Stimulated activated CD4-positive, alpha-beta T cell treated with anti-CD3 and anti-CD28 coated beads, Interleukin-4, amount 100 ng/mL, for 24 hours (primary cell): ENCODE measurements around the gene OR10G2.
"Not testable (repeated sequence)": the region's sequence is repeated elsewhere in the genome, so short reads cannot be mapped to it uniquely, and the experiment has no call there.

Experiments
- DNase-seq: peaks from one replicate; pipeline ENCODE4 v3.0.0-alpha.2; 2020

OR10G2 gene

GRCh38 chr14:21634840-21635239 lies at the start of gene OR10G2:
Gene OR10G2 (minus strand): TSS chr14:21634940. CDS start chr14:21634842, 98 bp downstream.
- no peak for DNase-seq

DNA sequence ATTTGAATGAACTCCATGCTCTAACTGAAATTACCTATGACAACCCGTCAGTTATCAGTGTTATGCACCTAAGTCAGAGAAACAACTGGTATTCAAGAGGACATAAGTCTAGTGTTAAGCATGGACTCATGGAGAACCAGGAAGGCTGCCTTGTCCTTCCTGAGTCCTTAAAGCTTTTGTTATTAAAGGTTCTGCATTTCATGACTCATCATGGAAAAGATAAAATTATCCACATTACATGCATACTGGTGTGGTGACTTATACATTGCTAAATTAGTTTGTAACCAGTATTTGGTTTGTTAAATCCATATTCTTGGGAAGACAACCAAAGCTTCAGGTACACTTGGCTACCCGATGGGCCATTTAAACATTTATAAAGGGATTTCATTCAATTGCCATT lies 45.3 kb upstream of the OR10G2 start:
- DNase-seq, result no peak

GRCh38 chr14:21675566-21675965 lies 40.8 kb upstream of the OR10G2 start:
- DNase-seq, result no peak

DNA sequence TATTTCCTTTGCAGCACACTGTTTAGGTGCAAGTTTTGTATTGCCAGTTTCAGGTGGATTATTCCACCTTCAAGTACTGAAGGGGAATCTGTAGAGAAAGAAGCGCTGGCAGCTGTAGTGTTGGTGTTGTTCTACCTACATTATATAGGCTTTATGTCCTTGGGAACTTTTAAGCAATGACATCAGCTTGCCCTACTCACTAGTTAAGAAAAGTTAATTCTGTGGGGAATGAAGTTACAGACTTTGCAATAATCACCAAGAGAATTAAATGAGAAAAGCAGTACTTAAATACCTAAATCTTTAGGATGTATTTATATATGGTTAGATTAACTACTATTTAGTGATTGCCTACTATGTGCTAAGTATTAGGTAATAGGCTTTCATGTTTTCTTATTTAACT lies 39.0 kb upstream of the OR10G2 start, which contains the start of gene OR4E1:
OR4E1 (minus strand) TSS at position 101 of the 400 bp plus-strand sequence. CDS start 2,883 bp downstream, outside the sequence.
- DNase-seq, result no peak

DNA sequence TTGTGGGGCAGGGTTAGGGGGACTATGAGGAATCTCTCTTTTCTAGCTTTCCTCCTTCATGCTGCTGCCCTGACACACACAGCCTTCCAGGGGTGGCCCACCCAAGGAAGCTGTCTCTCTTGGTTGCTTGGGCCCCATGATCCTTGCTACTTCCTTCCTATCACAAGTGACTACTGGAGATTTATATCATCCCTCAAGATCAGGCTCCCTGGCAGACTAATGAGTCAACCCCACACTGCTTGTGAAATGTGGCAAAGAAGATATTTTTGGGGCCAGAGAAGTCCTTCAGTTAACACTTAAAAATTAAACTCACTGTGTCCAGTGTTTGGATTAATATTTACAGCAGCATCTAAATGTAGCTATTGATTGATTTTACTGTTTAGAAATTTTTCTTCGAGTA lies 37.4 kb upstream of the OR10G2 start:
- DNase-seq, result no peak

- no peak for DNase-seq
Observed at GRCh38 chr14:21671371-21671770, 36.6 kb upstream of the OR10G2 start.

DNA sequence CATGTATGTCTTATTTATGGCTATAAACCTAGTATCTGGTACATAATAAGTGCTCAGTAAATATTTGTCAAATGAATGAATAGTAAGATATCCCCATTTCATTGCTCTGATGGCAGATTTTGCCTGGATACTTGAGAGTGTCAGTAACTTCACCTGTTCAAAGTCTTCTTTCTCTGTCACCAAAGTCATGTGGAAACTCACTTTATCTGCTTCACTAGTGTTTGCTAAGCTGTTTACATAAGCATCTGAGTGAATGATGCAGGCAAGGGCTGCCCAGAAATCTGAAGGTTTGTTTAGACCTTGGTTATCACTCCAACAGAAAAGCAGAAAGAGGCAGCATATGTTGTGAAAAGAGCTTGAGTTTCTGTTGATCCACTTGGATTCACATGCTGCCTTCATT lies 34.5 kb upstream of the OR10G2 start:
- DNase-seq, result no peak

- DNase-seq, result no peak
Observed at GRCh38 chr14:21668377-21668776, 33.6 kb upstream of the OR10G2 start.

GRCh38 chr14:21656980-21657379 lies 22.2 kb upstream of the OR10G2 start:
- DNase-seq, result no peak

DNA sequence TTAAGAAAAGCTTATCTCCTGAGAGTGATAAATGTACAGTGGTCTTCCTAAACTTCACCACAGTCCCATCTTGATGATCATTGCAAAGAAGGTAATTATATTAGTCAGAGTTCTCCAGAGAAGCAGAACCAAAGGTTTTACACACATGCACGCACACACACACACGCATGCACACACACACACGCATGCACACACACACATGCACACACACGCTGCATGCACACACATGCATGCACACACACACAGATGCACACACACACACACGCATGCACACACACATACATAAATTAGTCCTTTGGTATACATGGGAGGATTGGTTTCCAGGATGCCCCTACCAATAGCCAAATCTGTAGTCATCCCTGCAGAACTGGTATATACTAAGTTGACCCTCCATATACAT lies 19.5 kb upstream of the OR10G2 start:
- no peak for DNase-seq

GRCh38 chr14:21653331-21653885 lies 18.7 kb upstream of the OR10G2 start, which contains the start of gene OR4E2:
Gene OR4E2 (plus strand): TSS chr14:21653835. CDS start chr14:21665083, 11,248 bp downstream.
- no peak for DNase-seq

- no peak for DNase-seq
Observed at GRCh38 chr14:21652209-21652808, 17.6 kb upstream of the OR10G2 start.

- DNase-seq, result no peak
Observed at GRCh38 chr14:21647380-21647779, 12.6 kb upstream of the OR10G2 start.

DNA sequence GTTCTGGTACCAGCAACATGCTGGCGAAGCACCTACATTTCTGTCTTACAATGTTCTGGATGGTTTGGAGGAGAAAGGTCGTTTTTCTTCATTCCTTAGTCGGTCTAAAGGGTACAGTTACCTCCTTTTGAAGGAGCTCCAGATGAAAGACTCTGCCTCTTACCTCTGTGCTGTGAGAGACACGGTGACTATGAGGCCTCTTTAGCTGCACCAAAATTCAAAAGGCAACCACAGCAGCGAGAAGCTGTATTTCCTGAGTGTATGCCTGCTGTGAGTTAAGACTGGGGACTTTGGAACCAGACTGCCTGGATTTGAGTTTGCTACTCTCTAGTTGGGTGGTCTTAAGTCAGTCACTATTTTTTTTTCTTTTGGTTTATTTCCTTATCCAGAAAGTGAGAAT lies 8.7 kb upstream of the OR10G2 start:
- no peak for DNase-seq

DNA sequence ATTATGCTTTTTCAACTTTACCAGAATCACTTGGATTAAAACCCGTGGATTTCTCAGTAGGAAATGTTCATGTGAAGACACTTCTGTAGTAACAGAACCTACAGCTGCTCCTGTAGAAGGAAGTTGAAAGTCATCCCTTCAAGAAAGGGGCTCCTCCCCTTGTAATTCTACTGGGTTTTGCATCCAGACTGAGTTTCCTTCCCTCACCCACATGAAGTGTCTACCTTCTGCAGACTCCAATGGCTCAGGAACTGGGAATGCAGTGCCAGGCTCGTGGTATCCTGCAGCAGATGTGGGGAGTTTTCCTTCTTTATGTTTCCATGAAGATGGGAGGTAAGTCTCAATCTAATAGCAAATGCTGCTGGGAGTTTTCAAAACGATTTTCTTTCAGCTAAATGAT lies 7.9 kb upstream of the OR10G2 start:
- no peak for DNase-seq

- DNase-seq, result no peak
Observed at GRCh38 chr14:21631084-21631483, 3.7 kb downstream of the OR10G2 start.

- not testable (repeated sequence) for DNase-seq
Observed at GRCh38 chr14:21630503-21630902, 4.2 kb downstream of the OR10G2 start.

DNA sequence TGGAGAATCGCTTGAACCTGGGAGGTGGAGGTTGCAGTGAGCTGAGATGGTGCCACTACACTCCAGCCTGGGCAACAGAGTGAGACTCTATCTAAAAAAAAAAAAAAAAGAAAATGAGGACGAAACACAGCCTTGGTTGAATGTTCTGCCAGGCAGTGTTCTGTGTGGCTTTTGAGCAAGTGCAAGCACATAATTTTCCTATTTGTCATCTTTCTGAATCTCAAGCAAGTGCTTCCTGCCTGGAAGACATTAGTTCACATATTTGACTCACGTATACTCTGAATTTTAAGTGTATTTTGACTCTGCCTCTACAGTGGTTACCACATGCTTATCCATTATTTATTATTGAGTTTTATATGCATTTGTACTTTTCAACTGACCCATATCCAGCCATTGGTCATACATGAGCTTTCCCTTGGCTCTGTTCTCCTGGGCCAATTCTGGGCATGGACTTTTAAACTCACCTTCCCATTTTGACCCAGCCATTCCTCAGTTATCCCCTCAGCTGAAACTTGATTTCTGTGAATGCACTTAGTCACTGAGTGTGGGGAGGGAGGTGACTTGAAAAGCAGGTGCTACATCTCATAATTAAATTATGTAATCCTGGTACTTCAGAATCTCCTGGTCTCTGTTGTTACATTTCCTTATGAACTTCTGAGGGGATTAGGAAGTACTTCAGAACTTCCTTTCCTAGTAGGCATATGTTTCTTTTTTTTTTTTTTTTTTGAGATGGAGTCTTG lies 8.1 kb downstream of the OR10G2 start:
- DNase-seq, result no peak

DNA sequence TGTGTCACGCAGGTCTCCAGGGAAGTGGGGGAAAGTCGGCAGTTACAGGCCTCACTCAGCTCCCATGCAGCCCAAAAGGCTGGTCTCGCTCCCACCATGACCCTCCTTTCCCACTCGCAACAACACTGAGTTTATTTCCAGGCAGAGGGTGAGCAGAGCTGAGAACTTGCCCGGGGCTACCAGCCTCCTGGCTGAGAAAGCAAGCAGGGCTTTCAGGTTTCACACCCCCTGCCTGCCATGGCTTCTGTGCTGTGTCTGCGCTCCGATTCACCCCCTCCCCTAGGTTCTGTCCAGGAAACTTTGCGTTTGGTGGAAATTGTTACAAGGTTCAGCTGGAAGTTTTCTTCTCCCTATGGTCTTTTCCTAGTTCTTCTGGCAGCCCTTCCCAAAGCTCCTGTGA lies 17.1 kb downstream of the OR10G2 start:
- DNase-seq, result no peak

DNA sequence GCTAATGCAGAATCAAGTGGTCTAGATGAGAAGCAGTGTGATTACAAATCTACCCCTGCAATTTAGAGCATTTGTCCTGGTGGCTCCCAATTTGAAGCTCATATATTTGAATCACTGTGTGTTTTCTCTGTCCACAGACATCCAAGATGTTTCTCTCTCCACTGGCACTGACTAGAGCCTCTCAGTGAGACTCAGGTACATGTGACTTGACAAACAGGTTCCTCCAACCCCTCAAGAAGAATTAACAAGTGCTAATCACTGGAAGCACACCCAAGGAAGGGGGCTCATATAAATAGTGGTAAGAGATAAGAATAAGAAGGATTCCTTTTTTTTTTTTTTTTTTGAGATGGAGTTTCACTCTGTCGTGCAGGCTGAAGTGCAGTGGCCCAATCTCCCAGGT lies 20.5 kb downstream of the OR10G2 start:
- DNase-seq, result no peak

DNA sequence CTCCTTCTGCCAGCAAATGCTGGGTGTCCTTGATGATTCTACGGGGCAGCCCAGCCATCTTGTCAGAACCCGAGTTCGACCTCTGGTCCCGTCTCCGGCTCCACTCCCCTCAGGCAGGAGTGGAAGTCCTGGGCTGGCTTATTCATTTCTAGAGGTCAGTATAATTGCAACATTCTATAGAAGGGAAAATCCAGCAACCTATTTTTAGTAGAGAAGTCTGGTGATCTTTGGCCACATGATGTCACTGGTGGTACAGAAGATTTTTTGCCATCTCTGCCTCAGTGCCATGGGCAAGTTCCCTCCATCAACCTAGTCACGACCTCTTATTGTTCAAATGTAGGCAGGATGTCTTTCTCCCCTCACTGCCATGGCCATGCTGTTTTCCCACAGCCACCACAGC lies 22.4 kb downstream of the OR10G2 start:
- DNase-seq, result no peak

DNA sequence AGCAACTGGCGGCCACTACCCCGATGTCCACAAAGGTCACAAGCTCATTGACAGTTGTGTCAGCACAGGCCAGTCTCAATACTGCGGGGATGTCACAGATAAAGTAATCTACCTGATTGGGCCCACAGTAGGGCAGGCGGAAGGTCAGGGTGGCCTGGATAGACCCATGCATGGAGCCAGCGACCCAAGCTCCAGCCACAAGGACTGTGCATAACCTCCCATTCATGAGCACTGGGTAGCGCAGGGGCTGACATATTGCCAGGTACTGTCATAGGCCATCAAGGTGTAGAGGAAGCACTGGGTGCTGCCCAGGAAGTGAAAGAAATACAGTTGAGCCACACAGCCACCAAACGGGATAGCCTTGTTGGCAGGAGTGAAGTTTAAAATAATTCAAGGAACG lies 32.6 kb downstream of the OR10G2 start:
- not testable (repeated sequence) for DNase-seq

DNA sequence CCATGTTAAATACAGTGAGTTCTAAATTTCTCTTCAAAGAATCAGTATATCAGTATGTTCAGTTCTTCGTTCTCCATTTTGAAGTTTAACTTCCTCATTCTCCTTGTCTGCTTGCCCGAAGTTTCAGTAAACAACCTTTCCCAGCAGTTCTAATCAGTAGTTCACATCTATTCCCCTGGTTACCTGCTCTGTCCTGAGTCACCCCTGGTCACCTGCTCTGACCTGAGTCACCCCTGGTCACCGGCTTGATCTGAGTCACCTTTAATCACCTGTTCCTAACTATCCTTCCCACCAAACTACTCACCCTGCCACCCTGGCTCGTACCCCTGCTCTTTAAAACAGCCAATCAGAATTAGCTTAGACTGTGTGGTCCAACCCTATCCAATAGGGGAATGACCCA lies 45.4 kb downstream of the OR10G2 start:
- DNase-seq, result no peak
